GM19467 (cell line): ENCODE data around the gene BMP3.
A peak's percentile ranks its signal among the peaks of the same experiment; 100 is the strongest.
"Not testable (repeated sequence)": the region's sequence is repeated elsewhere in the genome, so short reads cannot be mapped to it uniquely, and the experiment has no call there.

Source experiments
- ATAC-seq: cut with Tn5 transposase; IDR thresholded peaks from one replicate; pipeline ENCODE4 v1.9.1; 2021; ENCODE audit warnings: mild to moderate bottlenecking, moderate library complexity; ENCODE audit not compliant: unreplicated experiment

The BMP3 gene

GRCh38 chr4:81030061-81030980, at the start of gene BMP3:
BMP3 (plus strand) TSS chr4:81030708; CDS start chr4:81031285, 577 bp downstream.
- no peak for ATAC-seq

DNA sequence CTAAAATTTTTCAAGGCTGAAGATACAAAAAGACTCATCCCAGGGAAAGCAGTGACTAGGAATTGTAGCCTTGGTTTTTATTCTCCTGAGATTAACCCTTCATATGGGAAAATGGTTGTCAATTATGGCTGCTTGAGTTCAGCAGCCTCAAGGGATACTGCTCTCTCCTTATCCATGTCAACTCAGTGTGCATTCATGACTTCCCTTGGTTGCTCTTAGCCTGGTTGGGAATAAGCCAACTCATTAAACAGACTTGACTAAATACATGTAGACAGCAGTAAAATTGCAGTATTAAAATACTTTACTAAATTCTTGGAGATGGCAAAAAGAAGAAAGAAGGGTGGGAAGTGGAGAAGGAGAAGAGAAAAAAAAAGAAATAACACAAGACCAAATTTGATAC, 44.5 kb upstream of the BMP3 start:
- no peak for ATAC-seq

DNA sequence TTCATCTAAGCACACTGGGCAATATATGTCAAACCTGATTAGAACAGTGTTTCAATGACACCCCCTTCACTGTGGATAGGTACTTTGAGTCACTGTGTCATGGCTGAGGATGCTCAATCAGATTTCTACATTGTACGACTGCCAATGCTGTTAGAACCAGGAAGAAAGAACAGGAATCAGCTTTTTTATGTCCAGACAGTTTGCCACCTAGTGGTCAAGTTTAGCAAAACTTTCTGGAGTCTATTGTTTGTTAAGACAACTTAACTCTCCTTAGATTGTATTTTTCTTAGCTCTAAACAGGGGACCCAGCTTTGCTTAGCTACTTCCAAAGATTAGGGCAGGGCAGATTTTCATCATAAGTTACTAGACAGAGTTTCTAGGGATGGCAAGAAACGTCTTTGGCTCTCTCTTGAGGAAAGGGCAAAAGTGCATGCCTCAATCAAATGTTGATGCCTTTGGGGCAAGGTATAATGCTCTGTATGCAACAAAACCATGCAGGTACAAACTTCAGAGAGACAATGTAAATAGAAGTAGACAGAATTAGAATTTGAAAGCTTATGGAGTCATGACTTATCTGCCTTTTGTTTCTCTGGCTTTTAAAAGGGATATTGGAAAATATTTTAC, 40.5 kb upstream of the BMP3 start:
- ATAC-seq = no peak

DNA sequence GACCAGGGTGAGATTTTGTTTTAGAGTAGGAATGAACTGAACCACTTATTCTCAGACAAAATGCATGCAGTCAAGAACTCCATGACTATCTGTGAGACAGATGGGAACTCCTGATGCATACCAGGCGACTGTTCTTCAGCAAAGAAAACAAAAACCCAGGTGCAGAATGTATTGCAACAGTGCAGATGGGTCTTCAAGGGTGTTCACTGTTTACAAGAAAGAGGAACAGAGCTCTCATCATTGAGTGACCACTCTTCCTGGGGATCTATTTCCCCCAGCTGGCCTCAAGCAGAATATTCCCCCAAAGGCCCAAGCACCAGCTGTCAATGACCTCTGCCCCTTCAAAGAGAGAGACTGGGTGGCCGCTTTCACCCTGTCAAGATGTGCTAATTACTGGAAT, 39.7 kb upstream of the BMP3 start:
- peak; percentile 63 for ATAC-seq

GRCh38 chr4:80999943-81000342, 30.6 kb upstream of the BMP3 start:
- no peak for ATAC-seq

- ATAC-seq = peak; percentile 100
These were observed 26.9 kb upstream of the BMP3 start for GRCh38 chr4:81003597-81004111.

DNA sequence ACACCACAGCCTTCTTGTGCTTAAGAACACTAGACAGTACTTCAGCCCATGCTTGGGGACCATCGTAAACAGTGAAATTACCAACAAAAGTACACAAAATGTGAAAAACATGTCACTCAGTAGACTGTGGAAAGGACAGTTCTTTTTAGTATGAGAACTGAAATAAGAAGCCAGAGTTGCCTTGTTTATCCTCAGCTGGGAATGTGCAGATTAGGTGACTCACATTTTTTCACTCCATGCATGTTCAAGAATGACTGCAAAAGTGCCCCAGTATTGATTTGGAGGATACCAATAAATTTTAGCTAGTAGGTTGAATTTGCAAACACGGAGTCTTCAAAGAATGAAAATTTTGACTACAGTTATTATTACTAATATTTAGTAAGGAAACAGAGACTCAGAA, 23.1 kb upstream of the BMP3 start:
- ATAC-seq = no peak

DNA sequence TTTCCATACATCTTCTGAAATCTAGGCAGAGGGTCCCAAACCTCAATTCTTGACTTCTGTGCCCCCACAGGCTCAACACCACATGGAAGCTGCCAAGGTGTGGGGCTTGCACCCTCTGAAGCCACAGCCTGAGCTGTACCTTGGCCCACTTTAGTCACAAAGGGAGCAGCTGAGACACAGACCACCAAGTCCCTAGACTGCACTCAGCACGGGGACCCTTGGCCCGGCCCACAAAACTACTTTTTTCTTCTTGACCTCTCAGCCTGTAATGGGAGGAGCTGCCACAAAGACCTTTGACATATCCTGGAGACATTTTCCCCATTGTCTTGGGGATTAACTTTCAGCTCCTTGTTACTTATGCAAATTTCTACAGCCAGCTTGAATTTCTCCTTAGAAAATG, 13.9 kb upstream of the BMP3 start:
- not testable (repeated sequence) for ATAC-seq

- no peak for ATAC-seq
These were observed 11.5 kb upstream of the BMP3 start for GRCh38 chr4:81019006-81019405.

- no peak for ATAC-seq
These were observed 9.2 kb upstream of the BMP3 start for GRCh38 chr4:81021142-81021944.

DNA sequence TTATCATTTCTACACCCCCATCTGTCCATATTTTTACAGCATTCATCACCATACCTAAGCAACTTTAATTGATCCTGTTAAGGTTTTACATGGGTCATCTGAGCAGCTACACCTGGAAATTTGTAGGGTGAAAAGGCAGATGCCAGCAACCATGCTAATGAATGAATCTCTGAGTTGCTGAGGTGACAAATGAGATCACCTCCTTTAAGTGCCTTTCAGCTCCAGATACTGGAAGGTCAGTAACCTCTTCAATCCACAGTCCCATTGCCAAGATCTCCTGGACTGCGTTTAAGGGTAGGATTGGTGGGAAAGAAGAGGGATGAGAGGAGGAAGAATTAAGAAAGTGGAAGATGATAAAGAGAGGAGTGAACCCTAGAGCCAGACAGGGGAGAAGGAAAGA, 8.5 kb upstream of the BMP3 start:
- ATAC-seq = no peak

DNA sequence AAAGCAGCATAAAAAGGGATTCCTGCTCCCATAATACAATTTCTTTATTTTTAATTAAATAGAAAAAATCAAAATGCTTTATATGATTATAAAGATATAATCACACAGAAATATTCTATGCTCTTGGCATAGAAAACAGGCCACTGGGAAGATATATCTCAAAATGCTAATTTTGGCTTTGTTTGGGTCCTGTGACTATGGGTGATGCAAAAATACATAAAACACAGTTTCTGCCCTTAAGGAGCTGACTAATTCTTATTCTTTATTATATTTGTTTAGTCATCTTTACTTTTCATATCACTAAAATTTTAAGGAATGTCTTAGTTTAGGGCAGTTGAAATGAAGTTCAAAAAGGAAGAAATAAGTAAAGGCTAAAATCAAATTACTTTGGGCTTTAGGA, 7.0 kb upstream of the BMP3 start:
- no peak for ATAC-seq

GRCh38 chr4:81030981-81031791, 678 bp downstream of the BMP3 start:
- no peak for ATAC-seq

DNA sequence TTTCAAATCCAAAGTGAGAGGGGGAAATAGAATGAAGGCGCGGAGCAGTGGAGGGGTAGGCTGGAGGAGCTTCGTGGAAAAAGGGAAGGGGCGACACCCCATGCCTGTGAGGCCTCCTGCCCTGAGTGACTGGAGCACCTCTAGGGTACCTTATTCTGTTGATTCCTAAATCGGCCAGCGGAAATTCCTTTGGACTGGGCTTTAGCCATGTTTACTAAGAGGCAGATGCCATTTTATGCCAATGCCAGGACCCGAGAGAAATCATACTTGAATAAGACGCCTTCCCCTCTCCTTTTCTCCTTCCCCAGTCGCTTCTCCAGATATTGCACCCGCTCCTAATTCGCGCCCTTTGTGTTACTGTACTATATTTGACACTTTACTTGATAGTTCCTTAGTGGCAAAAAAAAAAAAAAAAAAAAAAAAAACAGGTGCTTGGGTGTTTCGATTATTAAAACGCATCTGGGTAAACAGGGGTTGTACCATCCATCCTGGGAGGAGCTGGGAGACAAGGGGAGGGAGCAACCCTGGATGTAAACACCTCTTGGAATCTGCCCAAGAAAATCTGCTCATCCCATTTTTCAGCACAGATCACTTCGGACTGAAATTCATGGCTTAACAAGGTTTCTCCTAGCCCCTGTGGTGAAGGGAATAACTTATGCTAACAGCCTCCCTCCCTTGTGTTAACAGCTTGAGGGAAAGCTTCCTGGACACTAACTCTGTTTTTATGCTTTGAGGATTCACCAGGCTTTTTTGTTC, 1.5 kb downstream of the BMP3 start:
- ATAC-seq = no peak

DNA sequence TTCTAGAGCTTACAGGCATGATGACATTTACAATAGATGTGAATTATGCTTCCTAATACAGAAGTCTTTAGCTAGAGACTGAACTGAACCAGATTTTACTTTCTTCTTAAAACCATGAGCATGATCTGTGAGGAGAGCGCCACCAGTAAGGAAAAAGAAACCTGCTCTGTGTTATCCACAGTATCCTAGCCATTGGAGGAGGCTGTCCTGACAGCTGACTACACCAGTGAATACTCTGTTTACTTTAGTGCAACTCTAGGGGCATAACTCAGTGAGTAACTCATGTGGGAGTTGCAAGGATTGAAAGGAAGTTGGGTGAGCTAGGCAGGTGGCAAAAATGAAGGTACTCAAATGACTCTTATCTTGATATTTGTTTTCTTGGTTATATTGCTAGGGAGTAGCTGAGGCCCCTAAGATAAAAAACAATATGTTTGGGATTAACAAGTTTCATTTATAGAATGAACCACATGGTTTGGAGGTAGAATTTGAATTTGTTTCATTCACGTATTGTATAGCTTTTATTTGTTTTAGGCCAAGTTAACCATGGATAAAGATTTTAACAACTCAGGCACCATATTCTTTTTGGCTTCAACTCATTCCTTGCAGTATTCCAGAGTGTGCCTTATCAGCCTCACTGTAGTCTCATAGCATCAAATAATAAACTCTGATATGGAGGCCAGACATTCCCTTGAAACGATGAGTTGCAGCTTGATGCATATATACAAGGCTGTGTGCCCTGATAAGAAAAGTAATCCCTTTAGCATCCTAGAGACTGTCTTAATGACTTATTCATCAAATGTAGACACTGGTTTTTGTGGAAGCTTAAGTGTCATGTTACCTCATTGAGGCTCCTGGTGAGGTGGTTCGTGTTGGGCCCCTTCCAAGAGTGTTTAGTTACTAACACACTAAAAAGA, 2.5 kb downstream of the BMP3 start:
- ATAC-seq = no peak

DNA sequence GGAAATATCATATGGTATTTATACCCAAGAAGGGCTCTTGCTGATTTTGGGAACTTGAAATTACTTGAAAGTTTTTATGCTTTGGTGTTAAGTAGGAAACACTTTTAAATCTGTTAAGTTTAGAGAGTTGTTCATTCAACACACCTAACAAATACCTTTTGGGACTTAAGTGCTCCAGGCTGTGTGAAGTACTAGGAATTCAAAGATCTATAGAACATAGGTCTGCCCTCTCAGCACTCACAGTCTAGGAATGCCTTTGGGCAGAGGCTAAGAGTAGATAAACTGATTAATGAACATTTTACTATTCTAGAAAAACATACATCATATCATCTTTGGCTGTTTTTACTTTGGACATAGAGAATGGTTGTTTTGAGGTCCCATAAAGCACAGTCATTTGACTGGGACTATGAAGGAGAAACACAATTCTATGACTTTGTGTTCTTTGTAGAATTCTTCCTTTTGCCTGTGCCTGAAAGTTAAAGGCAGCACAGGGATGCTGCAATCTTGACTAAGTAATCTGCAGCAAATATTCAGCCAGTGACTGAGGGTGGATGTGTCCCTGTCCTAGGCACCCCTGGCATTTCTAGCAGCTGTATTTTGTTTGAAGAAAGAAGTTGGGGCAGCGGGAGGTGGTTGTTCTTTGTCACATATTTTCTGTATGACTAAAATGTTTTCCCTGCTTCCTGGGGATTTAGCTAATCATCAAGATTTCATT, 8.3 kb downstream of the BMP3 start:
- no peak for ATAC-seq

- no peak for ATAC-seq
These were observed 9.0 kb downstream of the BMP3 start for GRCh38 chr4:81039351-81039972.
